ENCODE measurements around the gene CEP78.

DNA sequence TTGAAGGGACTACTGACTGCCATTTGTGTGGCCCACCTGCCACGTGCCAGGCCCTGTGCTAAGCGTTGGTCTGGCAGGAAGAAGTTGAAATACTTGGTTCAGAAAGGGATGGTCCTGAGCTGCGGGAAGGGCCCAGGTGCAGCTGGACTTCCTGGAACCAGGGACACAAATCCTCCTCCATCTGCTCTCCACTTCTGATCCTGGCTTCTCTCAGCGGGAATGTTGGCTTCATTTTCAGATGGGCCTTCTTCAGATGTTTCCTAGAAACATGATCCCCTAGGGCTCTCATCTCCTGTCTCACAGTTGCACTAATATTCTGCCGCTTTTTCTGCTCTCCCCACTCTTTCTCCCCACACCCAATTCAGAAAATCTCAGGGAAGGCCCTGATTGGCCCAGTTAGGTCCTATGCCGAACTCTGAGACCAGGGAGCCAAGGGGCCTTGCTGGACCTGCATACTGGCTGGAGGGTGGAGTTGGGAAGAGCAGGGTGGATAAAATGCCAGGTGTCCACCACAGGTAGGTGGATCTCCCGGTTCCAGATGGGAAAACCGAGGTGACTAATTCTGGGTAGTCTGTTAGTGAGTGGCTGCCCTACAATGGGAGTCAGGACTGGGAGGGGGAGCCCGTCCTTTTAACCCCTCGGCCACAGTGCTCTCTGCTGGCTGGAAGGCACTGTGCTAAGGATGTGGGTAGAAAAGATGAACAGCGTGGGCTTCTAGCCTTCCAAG lies 80.5 kb downstream of the CEP78 start:
- TF ChIP-seq CTCF (IDR thresholded peaks at IDR 0.05; ENCODE audit: insufficient read depth, low read depth, low read length) (no peak), EZH2 (IDR thresholded peaks at IDR 0.05; ENCODE audit: insufficient read depth, low read length) (no peak)
